HG03520 (cell line): ENCODE data around the gene EVX1.

Experiments used
- ATAC-seq: cut with Tn5 transposase; IDR thresholded peaks from one replicate; pipeline ENCODE4 v1.9.1; 2021; ENCODE audit warnings: mild to moderate bottlenecking, moderate library complexity; ENCODE audit not compliant: unreplicated experiment

Gene EVX1

DNA sequence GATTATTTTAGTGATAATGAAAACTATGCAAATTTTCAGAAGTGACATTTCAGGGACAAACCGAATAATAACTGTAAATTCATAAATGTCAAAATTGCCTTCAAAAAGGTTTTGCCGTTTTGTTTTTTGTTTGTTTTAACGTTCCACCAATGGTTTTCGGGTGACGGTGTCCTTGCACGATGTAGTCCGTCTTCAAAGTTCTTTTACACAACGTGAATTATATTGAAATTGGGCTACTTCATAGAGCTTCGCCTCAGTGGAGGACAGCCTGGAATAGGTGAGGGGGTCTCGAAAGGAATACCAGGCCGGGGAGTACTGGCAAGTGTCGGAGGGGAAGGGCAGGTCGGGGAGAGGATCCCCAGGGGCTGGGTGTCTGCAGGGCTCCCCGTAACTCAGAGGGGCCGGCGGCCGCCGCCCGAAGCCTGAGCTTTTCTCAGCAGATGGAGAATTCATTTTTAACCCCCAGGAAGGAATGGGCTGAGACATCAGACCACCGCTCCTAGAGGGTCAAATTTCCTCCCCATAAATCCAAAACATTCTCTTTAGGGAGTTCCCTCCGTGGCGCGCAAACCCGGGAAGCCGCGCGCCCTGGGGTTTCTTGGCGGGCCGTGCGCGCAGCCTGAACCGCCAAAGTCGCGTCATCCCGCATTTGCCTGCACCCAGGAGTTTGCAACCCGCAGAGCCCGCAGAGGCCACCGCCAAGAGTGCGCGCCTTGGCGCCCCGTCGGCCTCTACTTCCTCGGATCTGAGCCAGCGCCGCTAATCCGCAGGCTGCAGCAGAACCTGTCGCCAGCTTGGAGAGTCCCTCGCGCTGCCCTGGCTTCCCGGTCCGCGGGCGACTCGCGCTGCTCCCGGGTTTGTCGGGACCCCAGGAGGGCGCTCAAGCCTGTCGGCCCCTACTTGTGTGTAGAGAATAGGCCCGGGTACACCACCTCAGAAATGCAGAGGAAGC is 17.3 kb upstream of the EVX1 start:
- no peak for ATAC-seq

DNA sequence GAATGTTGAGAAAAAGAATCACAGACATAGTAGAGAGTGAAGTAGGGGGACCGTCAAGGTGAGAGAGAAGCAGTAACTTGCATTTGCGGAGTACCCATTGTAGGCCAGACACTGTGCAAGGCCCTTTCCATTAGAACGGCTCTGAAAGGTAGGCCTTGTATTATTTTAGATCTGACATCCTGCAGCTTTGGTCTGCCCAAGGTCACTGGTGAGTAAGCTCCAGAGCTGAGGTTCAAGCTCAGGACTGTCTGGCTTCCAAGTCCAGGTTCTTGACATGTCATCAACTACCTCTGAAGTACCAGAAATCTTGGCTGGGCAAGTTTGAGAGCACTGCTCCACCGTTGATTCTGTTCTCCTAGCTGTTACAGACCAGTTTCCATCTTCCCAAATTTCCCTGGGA is 13.2 kb upstream of the EVX1 start:
- no peak for ATAC-seq

DNA sequence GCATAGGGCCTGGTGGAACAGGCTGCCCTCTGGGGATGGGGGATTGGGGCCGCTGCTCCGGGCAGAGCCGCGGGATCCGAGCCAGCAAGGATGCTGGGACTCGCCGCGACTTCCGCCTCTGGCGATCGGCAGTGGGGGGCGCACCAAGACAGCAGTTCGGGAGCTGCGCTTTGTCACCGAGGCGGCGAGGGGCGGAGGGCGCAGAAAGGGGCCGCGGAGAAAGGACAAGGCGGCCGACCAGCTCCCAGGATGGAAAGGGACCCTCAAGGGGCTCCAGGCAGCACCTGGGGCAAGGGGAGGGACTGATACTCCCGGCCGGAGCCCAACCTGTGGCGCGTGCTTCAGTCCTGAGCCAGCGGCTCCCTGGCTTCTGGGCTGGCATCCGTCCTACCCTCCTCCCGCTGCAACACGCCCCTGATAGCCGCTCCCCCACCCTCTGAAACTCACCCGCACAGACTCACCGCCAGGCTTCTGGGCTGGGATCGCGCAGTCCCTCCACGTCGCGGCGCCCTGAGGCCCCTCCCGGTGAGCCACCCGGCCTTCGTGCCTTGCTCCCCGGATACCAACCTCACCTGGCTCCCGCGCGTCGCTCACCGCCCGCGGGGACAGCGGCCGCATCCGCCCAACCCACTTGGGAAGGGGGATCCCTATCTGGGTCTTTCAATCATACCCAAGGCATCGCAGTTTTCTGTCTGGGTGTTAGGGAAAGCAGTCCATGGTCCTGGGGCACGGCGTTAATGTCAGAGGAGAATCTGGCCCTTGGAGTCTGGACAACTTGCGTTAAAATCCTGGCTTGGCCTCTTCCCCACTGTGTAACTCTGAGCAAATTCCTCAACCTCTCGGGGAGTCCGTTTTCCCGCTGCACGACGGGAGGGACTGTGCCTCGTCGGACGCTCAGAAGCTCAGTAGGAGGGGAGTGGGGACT is 7.0 kb upstream of the EVX1 start:
- no peak for ATAC-seq

DNA sequence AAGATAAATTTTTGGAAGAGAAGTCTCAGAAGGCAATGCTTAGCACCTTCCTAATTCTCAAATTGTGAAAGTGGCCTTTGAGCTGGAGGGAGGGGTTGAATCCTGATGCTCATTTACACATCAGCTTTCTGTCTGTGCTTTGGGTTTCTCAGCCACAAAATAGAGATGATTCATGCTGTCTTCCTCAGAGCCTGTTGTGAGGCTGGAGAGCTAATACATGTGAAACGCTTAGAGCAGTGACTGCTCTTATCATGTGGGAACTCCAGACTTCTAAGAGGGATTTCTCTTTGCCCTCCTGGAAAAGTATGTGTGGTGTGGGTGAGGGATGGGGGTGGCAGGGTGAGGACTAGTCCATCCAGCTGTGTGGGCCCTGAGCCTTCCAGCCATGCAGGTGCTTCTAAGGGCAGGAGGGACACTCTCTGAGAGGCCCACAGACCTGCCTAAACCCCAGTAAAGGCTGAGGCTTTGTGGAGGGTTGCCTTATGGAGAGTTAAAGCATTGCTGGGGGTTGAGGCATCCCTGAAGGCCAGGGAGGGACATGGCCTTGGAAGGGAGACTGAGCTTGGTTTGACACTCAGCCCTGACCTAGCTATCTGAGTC is 4.8 kb upstream of the EVX1 start:
- ATAC-seq, result no peak

DNA sequence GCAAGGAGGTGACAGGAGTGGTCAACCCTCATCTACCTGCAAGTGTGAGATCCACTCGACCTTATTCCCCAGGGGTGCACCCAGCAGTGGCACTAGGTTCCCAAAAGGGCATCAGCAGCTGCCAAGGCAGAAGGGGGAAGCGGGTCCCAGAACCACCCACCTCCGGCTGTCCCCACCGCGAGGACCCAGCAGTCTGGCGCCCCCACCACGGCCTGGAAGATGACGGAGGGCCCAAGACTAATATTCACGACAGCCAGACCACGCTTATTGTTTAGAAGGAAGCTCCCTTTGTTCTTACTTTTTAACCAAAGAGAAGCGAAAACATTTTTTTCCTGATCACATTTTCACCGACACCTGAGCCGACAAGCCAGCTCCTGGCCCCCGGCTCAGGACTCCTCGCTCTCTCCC is 3.6 kb upstream of the EVX1 start:
- ATAC-seq, result no peak

DNA sequence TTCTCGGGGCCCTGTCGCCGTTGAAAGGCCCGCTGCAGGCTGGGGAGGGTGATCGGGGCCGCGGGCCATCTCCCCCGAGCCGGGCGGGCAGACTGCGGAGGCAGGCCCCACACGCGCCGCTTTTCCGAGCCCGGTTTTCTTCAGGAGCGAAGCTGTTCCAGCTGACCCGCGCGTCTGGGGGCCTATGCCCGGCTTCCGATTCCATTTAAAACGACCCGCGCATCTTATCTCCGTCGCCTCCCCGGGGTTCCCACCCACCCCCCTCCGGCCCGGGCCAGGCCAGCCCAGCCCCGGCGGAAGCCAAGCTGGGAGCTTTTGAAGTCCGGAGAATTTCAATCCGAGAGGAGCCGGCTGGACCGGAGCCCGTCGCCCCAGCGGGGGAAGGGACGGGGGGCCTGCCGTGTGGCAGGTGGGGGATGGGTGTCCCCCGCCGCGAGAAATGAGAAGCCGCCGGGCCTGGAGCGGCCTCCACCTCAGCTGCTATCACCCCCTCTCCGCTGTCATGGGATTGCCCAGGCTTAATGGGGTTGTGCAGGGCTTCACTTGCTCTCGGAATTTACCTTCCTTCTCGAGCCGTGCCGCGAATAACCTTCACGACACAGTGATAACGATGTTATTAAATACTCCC is 3.1 kb upstream of the EVX1 start:
- ATAC-seq, result no peak

DNA sequence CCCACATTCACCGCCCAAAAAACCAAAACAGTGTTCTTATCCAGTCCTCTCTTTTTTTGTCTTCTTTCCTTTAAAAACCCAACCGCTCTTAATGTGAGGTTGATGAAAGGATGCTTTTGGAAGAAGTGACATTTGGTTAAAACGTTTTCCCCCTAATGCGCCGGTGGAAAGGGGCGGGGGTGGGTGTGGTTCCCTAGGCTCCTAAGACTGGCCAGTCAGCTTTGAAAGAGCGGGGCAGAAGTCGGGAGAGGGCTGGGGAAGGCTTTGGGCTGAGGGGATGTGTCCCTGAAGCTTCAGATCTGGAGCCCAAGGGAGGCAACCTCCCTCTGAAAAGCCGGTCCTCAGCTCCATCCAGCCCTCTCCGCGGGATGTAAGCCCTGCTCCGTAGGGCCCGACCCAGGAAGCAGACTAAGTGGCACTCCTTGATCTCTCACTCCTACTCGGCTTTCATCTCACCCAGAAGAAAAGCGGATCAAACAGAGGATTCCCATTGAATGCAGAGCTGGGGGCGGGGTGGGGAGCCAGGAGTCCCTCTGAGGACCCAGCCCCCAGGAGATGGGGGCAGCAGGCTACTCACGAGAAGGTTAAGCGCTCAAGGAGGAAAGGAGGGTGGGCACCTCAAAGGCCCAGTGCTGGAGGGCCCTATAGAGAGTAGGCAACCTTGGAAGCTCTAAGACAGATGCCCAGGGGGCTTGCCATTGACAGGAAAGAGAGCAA is 2.4 kb upstream of the EVX1 start:
- no peak for ATAC-seq

DNA sequence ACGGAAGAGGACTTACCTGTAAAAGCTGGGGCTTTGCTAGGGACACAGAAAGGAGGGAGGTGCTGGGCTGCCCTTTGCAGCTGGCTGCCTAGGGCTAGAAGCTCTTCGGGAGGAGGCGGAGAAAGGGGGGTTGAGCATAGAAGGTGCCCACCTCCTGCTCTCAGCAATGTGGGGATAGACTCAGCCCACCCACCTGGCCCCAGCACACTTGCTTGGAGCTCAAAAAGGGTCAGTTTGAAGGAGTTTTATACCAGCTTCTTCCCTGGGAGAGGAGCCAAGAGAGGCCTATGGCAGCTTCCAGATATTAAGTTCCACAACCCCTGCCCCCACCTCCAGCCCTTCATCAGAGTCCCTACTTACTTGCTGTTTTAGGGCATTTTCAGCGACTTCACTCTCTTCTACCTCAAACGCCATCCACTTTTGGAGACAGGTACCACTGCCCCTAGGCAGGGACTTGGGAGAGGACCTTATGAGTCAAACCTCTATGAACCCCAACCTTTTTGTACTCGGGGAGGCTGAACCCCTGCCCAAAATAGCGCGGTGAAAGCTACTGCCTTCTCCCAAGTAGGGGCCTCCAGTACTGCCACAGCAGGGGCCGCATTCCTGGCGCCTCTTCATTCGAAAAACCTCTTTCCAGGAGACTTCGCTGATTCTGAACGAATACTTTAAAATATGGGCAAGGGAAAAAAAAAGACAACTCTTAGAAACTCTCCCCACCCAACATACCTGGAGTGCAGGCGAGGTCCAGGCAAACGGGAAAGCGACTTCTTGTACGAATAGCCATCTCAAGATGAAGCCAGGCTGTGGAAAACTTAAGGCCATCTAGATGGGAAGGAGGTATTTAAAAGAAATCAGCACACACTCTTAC is 1.2 kb upstream of the EVX1 start:
- ATAC-seq, result no peak

DNA sequence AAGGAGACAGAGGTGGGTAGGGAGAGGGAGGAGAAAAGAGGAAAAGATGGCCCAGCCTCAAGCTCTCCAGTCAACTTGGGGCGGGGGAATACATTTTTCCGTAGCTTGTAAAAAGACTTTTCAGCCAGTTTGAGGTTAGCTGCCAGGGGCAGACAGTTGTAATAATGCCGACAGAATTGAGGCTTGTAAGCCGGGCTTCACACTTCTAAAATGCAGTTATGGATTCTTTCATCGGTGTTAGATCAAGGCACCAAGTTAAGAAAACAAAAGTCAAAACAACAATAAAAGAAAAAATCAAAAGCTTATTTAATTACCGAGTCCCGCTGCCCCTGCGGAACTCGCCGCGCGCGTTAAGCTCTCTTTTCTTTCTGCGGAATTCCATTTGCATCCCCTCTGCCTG is 448 bp upstream of the EVX1 start:
- no peak for ATAC-seq

DNA sequence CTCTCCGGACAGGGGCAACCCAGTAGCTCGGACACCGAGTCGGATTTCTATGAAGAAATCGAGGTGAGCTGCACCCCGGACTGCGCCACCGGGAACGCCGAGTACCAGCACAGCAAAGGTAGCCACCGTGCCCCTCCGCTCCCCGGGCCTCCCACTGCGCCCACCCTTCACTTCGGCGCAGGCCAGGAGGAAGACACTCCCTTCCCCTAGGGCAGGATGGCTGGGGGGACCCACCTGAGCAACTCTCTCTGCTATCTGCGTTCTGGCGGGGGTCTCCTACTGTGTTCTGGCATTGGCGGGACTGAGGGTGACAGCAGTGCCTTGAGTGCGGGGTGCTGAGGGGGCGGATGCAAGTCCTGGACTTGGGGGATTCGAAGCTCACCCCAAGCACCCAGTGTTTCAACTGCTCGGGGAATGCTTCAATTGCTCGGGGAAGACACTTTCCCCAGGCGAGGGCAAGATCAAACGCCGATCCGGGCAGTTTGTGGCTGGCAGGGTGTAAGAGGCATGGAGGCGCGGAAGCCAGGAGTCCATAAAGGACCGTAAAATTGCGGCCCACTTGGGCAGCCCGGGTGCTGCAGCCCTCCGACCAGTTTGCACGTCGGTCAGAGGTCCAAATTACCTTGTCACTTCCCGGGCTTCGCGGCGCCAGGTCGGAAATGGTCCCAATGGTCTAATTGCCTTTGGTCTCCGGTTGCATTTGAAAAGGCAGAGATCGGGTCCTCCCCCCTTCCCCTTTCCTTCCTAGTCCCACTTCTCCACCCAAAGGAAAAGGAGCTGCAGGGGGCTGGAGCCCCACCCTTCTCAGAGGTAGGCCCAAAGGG is 950 bp downstream of the EVX1 start:
- no peak for ATAC-seq

DNA sequence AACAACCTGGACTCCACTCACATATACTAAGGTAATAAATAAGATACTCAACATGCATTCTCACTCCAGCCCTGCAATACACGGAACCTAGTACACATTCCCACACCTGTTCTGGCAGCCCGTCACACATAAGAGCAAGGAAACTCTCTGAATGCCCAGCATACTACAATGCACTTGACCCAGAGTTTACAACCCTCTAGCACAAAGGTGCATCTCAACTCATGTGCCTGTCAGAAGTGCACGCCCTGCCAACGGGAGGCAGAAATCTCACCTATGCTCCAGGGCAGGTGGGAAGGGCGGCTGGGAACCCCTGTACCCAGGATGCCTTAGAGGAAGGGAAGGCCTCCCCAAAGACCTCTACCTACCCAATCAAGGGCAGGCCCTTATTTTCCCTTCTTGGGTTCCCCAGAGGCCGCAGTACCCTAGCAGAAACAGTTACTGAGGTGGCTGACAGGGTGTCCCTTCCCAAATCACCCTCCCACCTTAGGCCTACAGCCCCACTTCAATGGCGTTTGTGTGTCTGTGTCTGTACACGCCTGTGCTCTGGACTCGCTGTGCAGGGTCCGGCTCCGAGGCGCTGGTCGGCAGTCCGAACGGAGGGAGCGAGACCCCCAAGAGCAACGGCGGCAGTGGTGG is 2.0 kb downstream of the EVX1 start:
- no peak for ATAC-seq

DNA sequence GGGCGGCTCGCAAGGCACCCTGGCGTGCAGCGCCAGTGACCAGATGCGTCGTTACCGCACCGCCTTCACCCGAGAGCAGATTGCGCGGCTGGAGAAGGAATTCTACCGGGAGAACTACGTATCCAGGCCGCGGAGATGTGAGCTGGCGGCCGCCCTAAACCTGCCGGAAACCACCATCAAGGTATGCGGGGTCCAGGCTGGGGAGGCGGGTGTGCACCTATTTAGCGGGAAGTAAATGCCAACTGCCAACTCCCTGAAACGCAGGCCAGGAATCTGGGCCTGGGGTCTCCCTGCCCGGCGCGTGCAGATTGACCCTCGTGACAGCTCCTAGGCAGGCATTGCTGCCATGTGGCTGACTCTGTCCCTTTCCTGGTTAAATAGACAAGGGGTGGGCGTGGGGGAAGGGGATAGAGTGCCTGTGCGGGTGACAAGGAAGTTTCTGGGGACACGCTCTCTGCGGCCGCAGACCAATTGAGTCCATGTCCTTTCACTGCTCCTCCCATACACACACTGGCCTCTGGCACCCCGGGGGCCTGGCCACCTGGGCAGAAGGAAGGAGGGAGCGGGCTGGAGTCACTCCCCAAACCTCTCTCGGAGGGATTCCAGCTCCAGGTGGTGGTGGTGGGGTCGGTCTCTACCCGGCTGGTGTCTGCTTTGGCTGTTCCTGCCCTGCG is 2.7 kb downstream of the EVX1 start:
- ATAC-seq, result no peak

DNA sequence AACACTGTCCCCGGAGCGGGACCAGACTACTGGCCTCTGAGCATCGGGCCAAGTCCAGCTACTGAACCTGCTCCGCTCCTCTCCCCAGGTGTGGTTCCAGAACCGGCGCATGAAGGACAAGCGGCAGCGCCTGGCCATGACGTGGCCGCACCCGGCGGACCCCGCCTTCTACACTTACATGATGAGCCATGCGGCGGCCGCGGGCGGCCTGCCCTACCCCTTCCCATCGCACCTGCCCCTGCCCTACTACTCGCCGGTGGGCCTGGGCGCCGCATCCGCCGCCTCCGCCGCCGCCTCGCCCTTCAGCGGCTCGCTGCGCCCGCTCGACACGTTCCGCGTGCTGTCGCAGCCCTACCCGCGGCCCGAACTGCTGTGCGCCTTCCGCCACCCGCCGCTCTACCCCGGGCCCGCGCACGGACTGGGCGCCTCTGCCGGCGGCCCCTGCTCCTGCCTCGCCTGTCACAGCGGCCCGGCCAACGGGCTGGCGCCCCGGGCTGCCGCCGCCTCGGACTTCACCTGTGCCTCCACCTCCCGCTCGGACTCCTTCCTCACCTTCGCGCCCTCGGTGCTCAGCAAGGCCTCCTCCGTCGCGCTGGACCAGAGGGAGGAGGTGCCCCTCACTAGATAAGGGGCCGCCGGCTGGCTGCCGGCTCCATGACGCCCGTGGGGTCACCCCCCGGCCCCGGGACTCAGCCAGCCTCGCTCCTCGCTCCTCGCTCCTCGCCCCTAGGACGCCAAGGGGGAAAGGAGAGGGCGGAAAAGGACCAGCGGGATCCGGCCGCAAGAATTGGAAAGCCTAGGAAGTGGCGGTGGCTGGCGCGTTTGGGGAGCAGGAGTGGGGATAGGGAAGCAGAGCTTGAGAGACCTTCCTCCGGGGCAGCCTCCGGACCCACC is 3.4 kb downstream of the EVX1 start:
- ATAC-seq, result no peak

DNA sequence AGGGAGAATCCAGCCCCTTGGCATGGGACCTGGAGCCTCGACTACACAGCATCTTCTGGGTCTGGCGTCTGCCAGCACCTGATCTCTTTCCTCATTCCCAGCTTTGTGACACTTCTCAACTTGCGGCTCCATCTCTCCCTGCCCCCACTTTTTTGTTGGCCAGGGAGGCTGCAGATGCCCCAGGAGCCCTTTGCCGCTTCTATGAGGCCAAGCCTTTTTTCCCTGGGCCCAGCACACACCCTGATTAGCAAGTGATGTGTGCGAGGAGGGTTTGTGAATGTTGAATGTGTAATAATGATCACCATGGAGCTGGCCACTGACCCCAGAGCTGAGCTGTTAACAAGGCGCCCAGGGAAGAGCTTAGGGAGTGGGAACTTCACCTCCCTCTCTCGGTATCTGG is 4.4 kb downstream of the EVX1 start:
- no peak for ATAC-seq

DNA sequence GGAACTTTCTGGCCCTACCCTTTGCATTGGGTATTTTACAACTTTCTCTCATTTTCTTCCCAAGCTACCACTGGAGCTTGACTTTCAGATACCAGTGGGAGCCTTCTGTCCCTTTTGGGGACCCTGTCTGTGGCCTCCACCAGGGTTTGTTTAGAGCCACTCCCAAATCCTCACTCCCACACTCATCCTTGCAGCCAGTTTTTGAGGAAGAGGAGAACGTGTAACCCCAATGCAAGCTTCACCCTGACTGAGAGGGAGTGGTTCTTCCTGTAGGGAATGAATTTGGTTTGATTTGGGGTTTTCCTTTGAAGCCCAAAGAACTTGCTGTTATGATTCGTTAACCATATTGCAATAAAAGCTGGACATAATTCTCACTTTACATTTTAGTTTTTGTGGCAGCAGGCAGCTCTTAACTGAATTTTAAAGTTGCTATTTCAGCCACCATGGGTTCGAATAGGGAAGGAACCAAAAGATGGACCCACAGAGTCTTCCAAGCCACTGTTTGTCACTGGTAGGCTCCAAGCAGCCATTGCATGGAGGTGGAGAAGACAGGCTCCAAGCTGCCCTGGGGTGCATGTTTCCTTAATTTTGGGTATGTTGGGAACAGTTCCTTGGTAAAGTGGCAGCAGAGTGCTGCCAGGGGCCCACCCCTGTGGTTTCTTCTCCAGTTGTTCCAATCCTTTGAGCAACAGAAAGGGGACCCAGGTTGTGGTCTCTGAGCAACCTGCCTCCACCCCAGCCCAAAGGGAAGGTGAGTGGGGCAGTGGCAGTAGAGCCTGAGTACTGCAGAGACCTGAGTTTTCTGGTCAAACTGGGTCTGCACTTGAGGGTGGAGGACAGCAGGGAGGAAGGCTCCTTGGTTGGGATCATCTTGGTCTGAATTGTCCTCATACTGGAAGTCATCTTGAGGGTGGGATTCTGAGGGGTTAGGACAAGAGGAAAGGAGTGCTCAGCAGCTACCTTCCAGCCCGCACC is 5.1 kb downstream of the EVX1 start:
- no peak for ATAC-seq
